Adipocyte (in vitro differentiated cells): ENCODE data around the gene BTBD2.

ENCODE experiments used
- DNase-seq: peaks from one replicate; pipeline ENCODE4 v3.0.0-alpha.2; 2015; ENCODE audit warnings: low read depth
- H3K27me3 ChIP-seq: replicated peaks from 2 replicates; pipeline ENCODE4 v1.7.0; 2013; ENCODE audit warnings: mild to moderate bottlenecking, low read length, moderate library complexity; ENCODE audit not compliant: control insufficient read depth, insufficient read depth
- H3K36me3 ChIP-seq: 2 replicates; pipeline ENCODE4 v1.7.0; 2013; ENCODE audit warnings: low read length, mild to moderate bottlenecking, moderate library complexity; ENCODE audit not compliant: control insufficient read depth, insufficient read depth, severe bottlenecking
- H3K4me1 ChIP-seq: 2 replicates; pipeline ENCODE4 v1.7.0; 2013; ENCODE audit warnings: mild to moderate bottlenecking, low read length, moderate library complexity; ENCODE audit not compliant: control insufficient read depth, insufficient read depth
- H3K4me3 ChIP-seq: 2 replicates; pipeline ENCODE4 v1.7.0; 2013; ENCODE audit warnings: mild to moderate bottlenecking, low read length, moderate library complexity
- H3K9ac ChIP-seq: 2 replicates; pipeline ENCODE4 v1.7.0; 2013; ENCODE audit warnings: mild to moderate bottlenecking, low read length, moderate library complexity
- H3K9me3 ChIP-seq: 2 replicates; pipeline ENCODE4 v1.7.0; 2013; ENCODE audit warnings: mild to moderate bottlenecking, low read length, moderate library complexity; ENCODE audit not compliant: control insufficient read depth

The BTBD2 gene

GRCh38 chr19:2015608-2015950 is at the start of gene BTBD2:
TSS of gene BTBD2 (minus strand) at chr19:2015714. CDS start at chr19:2015703, 11 bp downstream.
- H3K27me3 ChIP-seq = no peaks in the 10 kb centered on the region
- H3K36me3 ChIP-seq = no peaks in the 10 kb centered on the region
- peak within 1 kb of the TSS; percentile 81 for H3K4me3 ChIP-seq
- H3K9me3 ChIP-seq = no peaks in the 10 kb centered on the region
- DNase-seq = peak; percentile 85
- peaks cover 5% of the 10 kb centered on the region for H3K4me1 ChIP-seq
- H3K9ac ChIP-seq = peak within 1 kb of the TSS; percentile 83

- H3K27me3 ChIP-seq = no peaks in the 10 kb centered on the region
- H3K9ac ChIP-seq = peak overlapping the region; percentile 63
- peaks cover 34% of the 10 kb centered on the region for H3K4me1 ChIP-seq
- H3K36me3 ChIP-seq = no peaks in the 10 kb centered on the region
- H3K9me3 ChIP-seq = no peaks in the 10 kb centered on the region
- H3K4me3 ChIP-seq = no peak overlapping the region
- DNase-seq = no peak
These were observed 49.4 kb upstream of the BTBD2 start for GRCh38 chr19:2064788-2065524.

GRCh38 chr19:2064395-2064787 is 48.9 kb upstream of the BTBD2 start:
- Histone ChIP-seq H3K9me3 (no peaks in the 10 kb centered on the region), H3K4me3 (no peak overlapping the region), H3K4me1 (peaks cover 38% of the 10 kb centered on the region), H3K9ac (peak overlapping the region; percentile 63), H3K36me3 (no peaks in the 10 kb centered on the region), H3K27me3 (no peaks in the 10 kb centered on the region)
- no peak for DNase-seq

DNA sequence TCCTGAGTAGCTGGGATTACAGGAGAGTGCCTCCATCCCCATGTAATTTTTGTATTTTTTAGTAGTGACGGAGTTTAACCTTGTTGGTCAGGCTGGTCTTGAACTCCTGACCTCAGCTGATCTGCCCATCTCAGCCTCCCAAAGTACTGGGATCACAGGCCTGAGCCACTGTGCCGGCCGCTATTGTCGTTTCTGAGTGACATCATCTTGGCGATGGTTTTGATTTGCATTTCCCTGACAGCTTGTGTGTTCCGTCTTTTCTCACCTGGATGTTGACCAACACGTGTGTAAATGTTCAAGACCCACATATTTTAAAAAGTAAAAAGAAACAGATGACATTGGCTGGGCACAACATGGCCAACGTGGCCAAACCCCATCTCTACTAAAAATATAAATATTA is 48.3 kb upstream of the BTBD2 start:
- no peaks in the 10 kb centered on the region for H3K36me3 ChIP-seq
- H3K9me3 ChIP-seq = no peaks in the 10 kb centered on the region
- H3K27me3 ChIP-seq = no peaks in the 10 kb centered on the region
- DNase-seq = no peak
- no peak overlapping the region for H3K9ac ChIP-seq
- H3K4me1 ChIP-seq = peaks cover 44% of the 10 kb centered on the region
- H3K4me3 ChIP-seq = no peak overlapping the region

DNA sequence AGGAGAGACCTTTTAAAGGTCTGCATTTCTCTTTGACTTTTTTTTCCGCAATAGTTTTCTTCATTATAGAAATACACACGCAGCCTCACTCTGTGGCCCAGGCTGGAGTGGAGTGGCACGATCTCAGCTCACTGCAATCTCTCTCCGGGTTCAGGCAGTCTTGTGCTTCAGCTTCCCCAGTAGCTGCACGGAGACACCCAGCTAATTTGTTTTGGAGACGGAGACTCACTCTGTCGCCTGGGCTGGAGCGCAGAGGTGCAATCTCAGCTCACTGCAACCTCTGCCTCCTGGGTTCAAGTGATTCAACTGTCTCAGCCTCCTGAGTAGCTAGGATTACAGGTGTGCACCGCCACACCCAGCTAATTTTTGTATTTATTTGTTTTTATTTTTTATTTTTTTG is 47.3 kb upstream of the BTBD2 start:
- Histone ChIP-seq H3K4me1 (peaks cover 49% of the 10 kb centered on the region), H3K9ac (no peak overlapping the region), H3K9me3 (no peaks in the 10 kb centered on the region), H3K4me3 (no peak overlapping the region), H3K27me3 (no peaks in the 10 kb centered on the region), H3K36me3 (no peaks in the 10 kb centered on the region)
- no peak for DNase-seq

- DNase-seq = no peak
- peaks cover 49% of the 10 kb centered on the region for H3K4me1 ChIP-seq
- peak overlapping the region; percentile 85 for H3K4me3 ChIP-seq
- no peaks in the 10 kb centered on the region for H3K27me3 ChIP-seq
- H3K9ac ChIP-seq = peak overlapping the region; percentile 98
- H3K9me3 ChIP-seq = no peaks in the 10 kb centered on the region
- no peaks in the 10 kb centered on the region for H3K36me3 ChIP-seq
These were observed 46.8 kb upstream of the BTBD2 start for GRCh38 chr19:2062389-2062729.

- no peaks in the 10 kb centered on the region for H3K27me3 ChIP-seq
- peak overlapping the region; percentile 85 for H3K4me3 ChIP-seq
- H3K9ac ChIP-seq = peak overlapping the region; percentile 98
- peaks cover 49% of the 10 kb centered on the region for H3K4me1 ChIP-seq
- H3K9me3 ChIP-seq = no peaks in the 10 kb centered on the region
- DNase-seq = peak; percentile 99
- H3K36me3 ChIP-seq = no peaks in the 10 kb centered on the region
These were observed 46.2 kb upstream of the BTBD2 start for GRCh38 chr19:2061495-2062388.

GRCh38 chr19:2060884-2061494 is 45.5 kb upstream of the BTBD2 start:
- Histone ChIP-seq H3K4me1 (peaks cover 49% of the 10 kb centered on the region), H3K27me3 (no peaks in the 10 kb centered on the region), H3K36me3 (no peaks in the 10 kb centered on the region), H3K9ac (peak overlapping the region; percentile 98), H3K9me3 (no peaks in the 10 kb centered on the region), H3K4me3 (peak overlapping the region; percentile 76)
- DNase-seq = peak; percentile 77

DNA sequence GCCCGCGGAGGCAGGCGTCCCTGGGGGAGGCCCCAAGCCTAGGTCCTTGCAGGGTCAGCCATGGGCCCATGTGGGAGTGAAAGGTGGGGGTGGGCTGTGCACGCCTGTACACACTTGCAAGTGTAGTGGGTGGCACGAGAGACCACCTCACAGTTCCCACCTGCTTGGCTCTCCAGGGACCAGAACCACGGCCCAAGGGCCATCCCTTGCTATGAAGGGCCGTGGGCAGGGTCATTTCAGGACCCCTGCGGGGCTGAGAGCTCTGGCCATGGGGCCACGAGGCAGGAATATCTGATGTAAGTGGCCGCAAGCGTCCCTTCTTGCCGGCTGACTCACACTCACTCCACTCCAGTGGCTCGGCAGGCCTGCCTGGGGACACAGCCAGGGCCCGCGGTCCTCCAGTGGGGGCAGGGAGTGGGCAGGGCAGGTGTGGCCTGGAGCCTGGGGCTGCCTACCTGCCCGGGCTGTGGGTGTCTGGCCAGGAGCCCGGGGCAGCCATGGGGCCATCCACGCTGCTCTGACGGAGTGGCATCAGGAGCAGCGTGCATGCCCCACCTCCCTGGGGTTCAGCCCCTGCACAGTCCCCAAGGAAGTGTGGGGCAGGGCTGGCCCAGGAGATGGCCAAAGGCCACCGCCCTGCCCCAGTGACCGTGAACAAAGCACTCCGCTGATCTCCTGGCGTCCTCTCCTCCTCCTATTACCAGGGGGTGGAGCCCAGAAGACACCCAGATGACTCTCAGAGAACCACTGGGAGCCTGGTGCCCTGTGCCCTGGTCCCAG is 44.1 kb upstream of the BTBD2 start:
- peak; percentile 35 for DNase-seq
- H3K27me3 ChIP-seq = no peaks in the 10 kb centered on the region
- peak overlapping the region; percentile 76 for H3K4me3 ChIP-seq
- no peaks in the 10 kb centered on the region for H3K9me3 ChIP-seq
- peak overlapping the region; percentile 98 for H3K9ac ChIP-seq
- peaks cover 48% of the 10 kb centered on the region for H3K4me1 ChIP-seq
- no peaks in the 10 kb centered on the region for H3K36me3 ChIP-seq

DNA sequence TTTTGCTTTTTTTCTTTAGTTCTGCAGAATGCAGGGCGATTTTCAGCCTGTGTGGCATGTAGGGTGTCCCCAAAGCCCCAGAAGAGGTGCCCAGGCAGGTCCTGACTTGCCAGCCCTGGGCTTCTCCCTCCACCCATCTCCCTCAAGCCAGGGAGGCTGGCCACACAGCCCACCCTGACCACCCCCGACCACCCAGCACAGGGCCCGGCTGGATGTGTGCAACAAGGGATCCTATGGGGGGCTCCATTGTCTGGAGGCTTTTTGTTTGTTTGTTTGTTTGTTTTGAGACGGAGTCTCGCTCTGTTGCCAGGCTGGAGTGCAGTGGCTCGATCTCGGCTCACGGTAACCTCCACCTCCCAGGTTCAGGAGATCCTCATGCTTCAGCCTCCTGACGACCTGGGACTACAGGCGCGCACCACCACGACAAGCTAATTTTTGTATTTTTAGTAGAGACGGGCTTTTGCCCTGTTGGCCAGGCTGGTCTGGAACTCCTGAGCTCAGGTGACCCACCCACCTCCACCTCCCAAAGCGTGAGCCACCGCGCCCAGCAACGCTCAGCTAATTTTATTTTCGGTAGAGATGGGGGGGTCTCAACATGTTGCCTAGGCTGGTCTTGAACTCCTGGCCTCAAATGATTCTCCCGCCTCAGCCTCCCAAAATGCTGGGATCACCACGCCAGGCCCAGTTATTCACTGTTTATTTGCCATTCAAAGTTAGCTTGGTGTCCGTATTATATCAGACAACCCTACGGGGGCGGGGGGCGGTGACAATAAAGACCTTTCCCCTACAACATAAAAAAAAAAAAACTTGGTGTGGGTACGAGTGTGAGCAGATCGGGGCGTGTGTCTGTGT is 43.3 kb upstream of the BTBD2 start:
- no peaks in the 10 kb centered on the region for H3K27me3 ChIP-seq
- H3K9ac ChIP-seq = peak overlapping the region; percentile 98
- H3K9me3 ChIP-seq = no peaks in the 10 kb centered on the region
- no peak for DNase-seq
- H3K4me1 ChIP-seq = peaks cover 45% of the 10 kb centered on the region
- peak overlapping the region; percentile 76 for H3K4me3 ChIP-seq
- no peaks in the 10 kb centered on the region for H3K36me3 ChIP-seq
